Kidney (tissue), 14 donors: ENCODE data around the gene TMEM213. TPM values are rescaled to one million over a fixed set of nuclear protein-coding genes. Genes with fewer than 3 reads are reported as not detected.
"Not testable (repeated sequence)": the region's sequence is repeated elsewhere in the genome, so short reads cannot be mapped to it uniquely, and the experiment has no call there.

ENCODE experiments used
- DNase-seq, 5 donors: peaks; one replicate each; pipeline ENCODE4 v3.0.0-alpha.2; 2013 to 2020
- FAIRE-seq: peaks from 2 replicates; lab custom pipeline; 2012; peaks lifted over from hg19 to GRCh38; lab: Jason Lieb, UNC
- H3K27ac ChIP-seq, 2 donors: one replicate each; pipeline ENCODE4 v1.7.0; 2013; ENCODE audit warnings: low read depth in 2 of 2, low read length in 2 of 2, inconsistent platforms in 1 of 2
- H3K27me3 ChIP-seq: one replicate; pipeline ENCODE4 v1.7.1; 2013; ENCODE audit warnings: low read length, inconsistent platforms; ENCODE audit not compliant: control insufficient read depth, insufficient read depth
- H3K36me3 ChIP-seq, 3 donors: one replicate each; pipeline versions ENCODE4 v1.7.0 to v1.7.1; 2013; ENCODE audit warnings: low read length in 3 of 3, control low read depth in 1 of 3, inconsistent platforms in 1 of 3; ENCODE audit not compliant: insufficient read depth in 3 of 3, control insufficient read depth in 2 of 3
- H3K4me1 ChIP-seq, 3 donors: one replicate each; pipeline versions ENCODE4 v1.7.0 to v1.7.1; 2013; ENCODE audit warnings: low read length in 3 of 3, inconsistent platforms in 1 of 3, low read depth in 1 of 3; ENCODE audit not compliant: control insufficient read depth in 2 of 3, insufficient read depth in 2 of 3
- H3K4me3 ChIP-seq, 3 donors: one replicate each; pipeline versions ENCODE4 v1.7.0 to v1.8.1; 2013; ENCODE audit warnings: low read length in 3 of 3, control low read depth in 1 of 3, inconsistent platforms in 1 of 3
- H3K9ac ChIP-seq, 3 donors: one replicate each; pipeline versions ENCODE4 v1.7.0 to v1.7.1; 2013; ENCODE audit warnings: low read length in 3 of 3, control low read depth in 1 of 3, inconsistent platforms in 1 of 3
- H3K9me3 ChIP-seq, 3 donors: one replicate each; pipeline versions ENCODE4 v1.7.0 to v1.7.1; 2013; ENCODE audit warnings: low read length in 3 of 3, control low read depth in 1 of 3, inconsistent platforms in 1 of 3; ENCODE audit not compliant: control insufficient read depth in 2 of 3, insufficient read depth in 1 of 3
- CTCF ChIP-seq: IDR thresholded peaks from 3 replicates; pipeline ENCODE4 v1.5.1; 2012; ENCODE audit warnings: mild to moderate bottlenecking, moderate library complexity, borderline replicate concordance; ENCODE audit not compliant: insufficient read depth; ENCODE audit errors: extremely low read depth
- intact Hi-C: fragments of 100-400 bp; cut with DNase I; formaldehyde crosslinking; loops from one replicate; pipeline ENCODE4 v1.11.1; 2022
- polyA plus RNA-seq: library from polyadenylated mRNA; stranded (reverse); fragments of 350-450 nt; fragmentation: Illumina TruSeq; extraction: RNeasy Lipid Tissue Mini Kit (QIAGEN cat#74804); gene quantifications from one replicate; pipeline ENCODE4 v1.2.3, GENCODE V29; 2014; ENCODE audit warnings: low read depth, low replicate concordance; ENCODE audit not compliant: insufficient read depth
- total RNA-seq: library from RNA; stranded (reverse); fragmentation: NEBNext Ultra II Directional; extraction: Animal tissue kit (Norgen Biotek cat#: 25700); gene quantifications from one replicate; pipeline ENCODE4 v1.2.1, GENCODE V29; 2021
- donor health status: control.
- donor health status: control.
- donor health status: control.
- donor health status: control.
- donor health status: control.
- donor health status: DM: yes; HTN: yes; CAD: no.
- donor health status: Normal renal cell carcinoma (clear cell type).

Gene TMEM213
- total and polyA plus RNA-seq, 2 donors from 2014 or later, result 30.2 to 96.9 TPM

- Histone ChIP-seq H3K36me3 (no peaks in the 10 kb centered on the region), H3K27ac (no peak overlapping the region), H3K9me3 (no peaks in the 10 kb centered on the region), H3K27me3 (no peaks in the 10 kb centered on the region), H3K4me1 (peaks cover 0 to 10% (median 5%) of the 10 kb centered on the region in 3 donors), H3K9ac (no peak overlapping the region), H3K4me3 (no peak overlapping the region)
- intact Hi-C loops, result no loop called here
- TF ChIP-seq CTCF, result no peak
- no peak for FAIRE-seq
- DNase-seq, result no peak
These were observed 6.8 kb downstream of the TMEM213 start for GRCh38 chr7:138804618-138805017.

DNA sequence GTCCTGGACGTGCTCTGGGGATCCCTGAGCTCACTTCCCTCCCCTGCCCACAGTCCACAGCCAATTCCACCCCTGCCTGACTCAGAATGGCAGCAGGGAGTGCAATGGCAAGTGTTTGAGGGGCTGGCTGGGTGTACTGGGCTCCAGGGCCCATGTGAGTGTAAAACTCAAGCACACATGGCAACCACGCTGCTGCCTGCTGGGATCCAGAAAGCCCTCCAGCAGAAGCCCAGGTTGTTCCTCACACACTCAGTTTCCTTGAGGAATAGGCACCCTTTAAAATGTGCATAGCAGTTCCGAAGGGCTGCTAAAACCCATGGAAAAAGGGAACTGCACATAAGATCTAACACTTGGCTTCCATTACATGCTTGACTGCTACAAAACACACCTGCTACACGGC, 11.6 kb downstream of the TMEM213 start:
- peak in 1 of 5 donors; percentile 4 for DNase-seq
- Histone ChIP-seq H3K9ac (no peak overlapping the region), H3K4me1 (peaks cover 0 to 2% (median 0%) of the 10 kb centered on the region in 3 donors), H3K36me3 (no peaks in the 10 kb centered on the region), H3K4me3 (no peak overlapping the region), H3K27me3 (no peaks in the 10 kb centered on the region), H3K27ac (no peak overlapping the region), H3K9me3 (no peaks in the 10 kb centered on the region)
- intact Hi-C loops, result no loop called here
- FAIRE-seq, result no peak
- no peak for TF ChIP-seq CTCF

- intact Hi-C loops, H3K27me3 ChIP-seq, FAIRE-seq, DNase-seq, H3K9ac ChIP-seq, H3K36me3 ChIP-seq, H3K27ac ChIP-seq, H3K4me1 ChIP-seq, H3K4me3 ChIP-seq, H3K9me3 ChIP-seq: not testable (repeated sequence)
These were observed 13.5 kb downstream of the TMEM213 start for GRCh38 chr7:138811327-138811726.

DNA sequence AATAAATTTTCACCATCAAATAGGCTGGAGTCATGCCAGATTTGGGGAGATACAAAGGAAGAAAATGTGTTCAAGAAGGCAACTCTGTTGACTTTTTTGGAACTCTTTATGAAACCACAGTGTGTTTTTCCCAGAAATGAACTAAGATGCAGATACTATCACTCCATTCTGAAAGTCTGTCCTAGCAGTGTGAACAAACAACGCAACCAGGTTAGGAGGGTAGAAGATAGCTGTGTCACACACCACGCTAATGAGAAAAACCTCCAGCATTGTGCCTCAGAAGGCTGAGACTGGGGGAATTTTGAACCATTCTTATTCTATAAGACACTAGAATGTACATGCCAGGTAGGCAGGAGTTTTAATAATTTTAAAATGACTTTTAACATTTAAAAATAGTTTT, 16.2 kb downstream of the TMEM213 start:
- intact Hi-C loops, result no loop called here
- H3K27ac ChIP-seq, result no peak overlapping the region
- no peaks in the 10 kb centered on the region for H3K27me3 ChIP-seq
- DNase-seq (no peak), FAIRE-seq (no peak)
- no peaks in the 10 kb centered on the region for H3K36me3 ChIP-seq
- peaks cover 0 to 2% (median 0%) of the 10 kb centered on the region in 3 donors for H3K4me1 ChIP-seq
- no peak for TF ChIP-seq CTCF
- no peaks in the 10 kb centered on the region for H3K9me3 ChIP-seq
- no peak overlapping the region for H3K9ac ChIP-seq
- no peak overlapping the region for H3K4me3 ChIP-seq
